ENCODE measurements around the gene KRTAP5-7.
"Not testable (repeated sequence)": the region's sequence is repeated elsewhere in the genome, so short reads cannot be mapped to it uniquely, and the experiment has no call there.

The KRTAP5-7 gene, protein sequence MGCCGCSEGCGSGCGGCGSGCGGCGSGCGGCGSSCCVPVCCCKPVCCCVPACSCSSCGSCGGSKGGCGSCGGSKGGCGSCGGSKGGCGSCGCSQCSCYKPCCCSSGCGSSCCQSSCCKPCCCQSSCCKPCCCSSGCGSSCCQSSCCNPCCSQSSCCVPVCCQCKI

DNA sequence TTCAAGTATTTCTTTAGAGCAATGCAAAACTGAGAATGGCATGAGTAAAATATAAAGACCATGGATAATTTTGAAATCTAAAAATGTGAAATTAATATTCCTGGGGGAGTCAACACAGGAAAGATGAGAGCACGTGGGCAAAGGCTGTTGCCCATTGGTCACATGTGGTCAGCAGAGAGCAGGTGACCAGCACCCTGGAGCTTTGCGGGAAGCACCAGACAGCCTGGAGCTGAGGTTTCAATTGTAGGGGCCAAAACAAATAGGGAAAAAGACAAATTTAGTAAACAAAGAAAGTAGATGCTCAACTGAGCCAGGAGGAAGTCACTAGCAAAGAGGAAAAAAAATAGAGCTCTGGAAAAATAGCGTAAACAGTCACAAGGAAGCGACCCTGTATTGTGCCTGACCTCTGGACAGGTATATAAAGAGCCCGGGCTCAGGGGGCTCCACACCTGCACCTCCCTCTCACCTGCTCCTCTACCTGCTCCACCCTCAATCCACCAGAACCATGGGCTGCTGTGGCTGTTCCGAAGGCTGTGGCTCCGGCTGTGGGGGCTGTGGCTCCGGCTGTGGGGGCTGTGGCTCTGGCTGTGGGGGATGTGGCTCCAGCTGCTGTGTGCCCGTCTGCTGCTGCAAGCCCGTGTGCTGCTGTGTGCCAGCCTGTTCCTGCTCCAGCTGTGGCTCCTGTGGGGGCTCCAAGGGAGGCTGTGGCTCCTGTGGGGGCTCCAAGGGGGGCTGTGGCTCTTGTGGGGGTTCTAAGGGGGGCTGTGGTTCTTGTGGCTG lies at the start of gene KRTAP5-7:
KRTAP5-7 (plus strand) TSS at position 472 of the 780 bp plus-strand sequence; CDS start at position 506, 34 bp downstream.
- in situ Hi-C loops (cut with MboI; ENCODE audit: low sequenced_read_pairs), result not testable (repeated sequence)

DNA sequence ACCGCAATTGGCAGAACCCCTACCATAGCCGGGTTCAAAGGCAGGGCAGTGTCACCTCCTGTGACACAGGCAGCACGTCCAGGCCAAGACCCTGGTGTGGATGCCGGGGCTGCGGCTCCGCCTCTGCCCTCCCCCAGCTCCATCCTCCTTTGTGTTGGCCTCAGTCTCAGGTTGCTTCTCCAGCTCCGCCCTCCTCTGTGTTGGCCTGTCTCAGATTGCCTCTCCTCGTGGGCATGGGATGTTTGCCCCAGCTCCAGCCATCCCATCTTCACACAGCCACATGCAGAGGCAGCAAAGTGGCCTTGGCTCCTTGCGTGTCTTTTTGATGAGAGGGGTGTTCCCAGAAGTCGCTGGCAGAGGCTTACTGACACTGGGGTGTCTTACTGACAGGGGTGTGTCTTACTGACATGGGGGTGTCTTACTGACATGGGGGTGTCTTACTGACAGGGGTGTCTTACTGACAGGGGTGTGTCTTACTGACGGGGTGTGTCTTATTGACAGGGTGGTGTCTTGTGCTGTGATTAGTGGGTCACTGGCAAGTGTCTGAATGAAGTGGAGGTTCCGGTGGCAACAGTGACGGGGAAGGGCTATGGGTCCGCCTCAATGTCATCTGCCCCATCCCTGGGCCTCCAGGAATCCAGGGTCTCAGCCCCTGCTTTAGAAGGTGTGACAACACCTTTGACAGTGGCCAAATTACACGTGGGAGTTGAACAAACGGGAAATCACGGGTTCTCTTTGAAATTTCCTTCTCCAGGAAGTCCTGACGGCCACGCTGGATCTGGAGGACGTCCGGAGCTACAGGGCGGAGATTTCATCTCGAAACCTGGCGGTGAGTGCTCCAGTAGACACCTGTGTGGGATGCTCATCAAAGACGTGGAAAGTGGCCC lies 49.2 kb upstream of the KRTAP5-7 start:
- in situ Hi-C loops (cut with MboI; ENCODE audit: low sequenced_read_pairs), result no loop called here

DNA sequence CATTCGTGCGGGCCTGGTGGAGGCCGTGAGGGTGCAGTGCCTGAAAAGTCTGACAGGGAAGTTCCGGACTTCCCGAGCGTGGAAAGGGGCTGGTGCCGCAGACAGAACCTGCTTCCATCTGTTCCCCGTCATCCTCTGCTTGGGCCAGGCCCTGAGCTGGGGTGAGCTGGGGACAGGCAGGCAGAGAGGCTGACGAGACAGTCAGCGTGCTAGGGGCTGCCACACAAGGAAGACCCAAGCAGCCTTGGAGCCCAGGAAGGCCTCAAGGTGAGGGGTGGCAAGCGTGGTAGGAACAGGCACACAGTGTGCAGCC lies 48.6 kb upstream of the KRTAP5-7 start:
- in situ Hi-C loops (cut with MboI; ENCODE audit: low sequenced_read_pairs), result no loop called here

DNA sequence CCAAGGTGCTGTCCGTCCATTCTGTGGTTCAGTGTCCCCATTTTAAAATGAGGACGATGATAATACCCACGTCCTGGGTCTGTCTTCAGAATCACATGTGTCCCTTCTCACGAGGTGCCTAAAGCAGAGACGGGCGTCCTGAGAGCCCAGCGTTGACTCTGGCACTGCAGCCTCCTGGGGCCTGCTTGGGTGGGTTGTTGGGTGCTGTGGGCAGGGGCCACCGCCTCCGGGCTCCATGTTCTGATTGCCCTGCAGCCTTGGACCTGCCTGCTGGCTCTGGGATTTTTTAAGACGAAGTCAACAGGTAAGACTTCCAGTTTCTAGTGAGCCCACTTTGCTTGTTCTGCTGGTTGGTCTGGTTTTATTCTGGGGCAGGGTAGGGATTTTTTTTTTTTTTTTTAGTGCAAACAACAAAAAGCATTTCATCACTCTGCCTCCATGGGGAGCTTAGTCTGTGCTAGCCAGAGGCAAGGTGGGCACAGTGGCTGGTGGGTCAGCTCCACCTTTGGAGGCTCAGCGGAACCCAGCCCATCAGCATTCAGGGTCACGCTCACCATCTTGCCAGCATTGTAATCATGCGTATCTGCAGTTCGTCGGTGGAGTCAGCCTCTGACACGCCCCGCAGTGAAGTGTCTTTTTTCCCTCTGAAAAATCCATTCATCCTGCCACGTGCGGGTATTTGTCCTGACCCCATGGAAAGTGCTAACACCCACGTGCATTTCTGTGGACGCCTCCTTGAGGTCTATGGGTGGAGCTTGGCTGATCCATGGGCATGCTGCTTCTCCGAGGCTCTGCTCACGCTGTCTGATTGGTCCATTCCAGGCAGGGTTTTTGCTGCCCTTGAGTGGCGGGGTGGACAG lies 45.7 kb upstream of the KRTAP5-7 start:
- in situ Hi-C loops (cut with MboI; ENCODE audit: low sequenced_read_pairs), result no loop called here

DNA sequence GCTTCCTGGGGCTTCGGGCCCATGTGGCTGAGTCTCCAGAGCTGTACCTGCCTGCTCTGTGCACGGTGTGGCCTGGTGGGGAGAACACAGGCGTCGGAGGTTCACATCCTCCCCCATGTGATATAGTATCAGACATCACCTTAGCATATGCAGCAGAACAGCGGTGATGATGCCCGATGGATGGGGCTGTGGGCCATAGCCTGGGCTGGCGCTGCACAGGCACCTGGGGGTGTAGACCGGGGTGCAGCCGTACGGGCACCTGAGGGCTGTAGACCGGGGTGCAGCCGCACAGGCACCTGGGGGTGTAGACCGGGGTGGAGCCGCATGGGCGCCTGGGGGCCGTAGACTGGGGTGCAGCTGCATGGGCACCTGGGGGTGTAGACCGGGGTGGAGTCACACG lies 44.9 kb upstream of the KRTAP5-7 start:
- in situ Hi-C loops (cut with MboI; ENCODE audit: low sequenced_read_pairs), result no loop called here

DNA sequence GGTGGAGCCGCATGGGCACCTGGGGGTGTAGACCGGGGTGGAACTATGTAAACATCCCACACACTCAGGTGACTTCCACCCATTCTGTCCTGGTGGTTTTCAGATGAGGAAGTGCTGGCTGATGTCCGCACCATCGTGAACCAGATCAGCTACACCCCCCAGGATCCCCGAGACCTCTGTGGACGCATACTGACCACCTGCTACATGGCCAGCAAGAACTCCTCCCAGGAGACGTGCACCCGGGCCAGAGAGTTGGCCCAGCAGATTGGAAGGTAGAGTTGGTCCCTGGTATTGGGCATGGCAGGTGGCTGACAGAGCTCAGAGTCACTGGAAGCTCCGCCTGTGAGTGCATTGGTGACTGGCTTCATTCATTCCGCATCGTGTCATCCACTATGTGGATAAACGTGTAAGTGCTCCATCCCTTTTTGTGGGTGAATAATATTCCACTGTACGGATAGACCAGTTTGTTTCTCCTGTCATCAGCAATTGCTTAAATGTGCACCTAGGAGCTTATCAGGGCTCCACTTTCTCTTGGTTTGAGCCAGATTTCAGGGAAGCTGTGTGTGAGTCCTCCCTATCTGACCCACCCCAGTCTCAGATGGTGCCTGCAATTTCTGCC lies 44.2 kb upstream of the KRTAP5-7 start:
- in situ Hi-C loops (cut with MboI; ENCODE audit: low sequenced_read_pairs), result no loop called here

DNA sequence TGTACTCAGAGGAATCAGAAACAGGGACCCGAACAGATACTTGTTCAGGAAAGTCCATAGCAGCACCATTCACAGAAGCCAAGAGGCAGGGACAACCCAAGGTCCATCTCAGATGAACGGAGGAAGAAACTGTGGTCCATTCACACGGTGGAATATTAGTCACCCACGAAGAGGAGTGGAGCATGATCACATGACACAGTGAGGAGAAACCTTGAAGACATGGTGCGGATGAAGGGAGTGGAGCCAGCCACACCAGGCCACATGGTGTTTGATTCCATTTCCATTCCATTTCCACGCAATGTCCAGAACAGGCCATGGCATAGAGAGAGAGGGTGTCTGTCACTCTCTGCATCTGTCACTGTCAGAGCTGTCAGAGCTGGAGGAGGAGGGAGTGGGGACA lies 43.4 kb upstream of the KRTAP5-7 start:
- in situ Hi-C loops (cut with MboI; ENCODE audit: low sequenced_read_pairs), result no loop called here

DNA sequence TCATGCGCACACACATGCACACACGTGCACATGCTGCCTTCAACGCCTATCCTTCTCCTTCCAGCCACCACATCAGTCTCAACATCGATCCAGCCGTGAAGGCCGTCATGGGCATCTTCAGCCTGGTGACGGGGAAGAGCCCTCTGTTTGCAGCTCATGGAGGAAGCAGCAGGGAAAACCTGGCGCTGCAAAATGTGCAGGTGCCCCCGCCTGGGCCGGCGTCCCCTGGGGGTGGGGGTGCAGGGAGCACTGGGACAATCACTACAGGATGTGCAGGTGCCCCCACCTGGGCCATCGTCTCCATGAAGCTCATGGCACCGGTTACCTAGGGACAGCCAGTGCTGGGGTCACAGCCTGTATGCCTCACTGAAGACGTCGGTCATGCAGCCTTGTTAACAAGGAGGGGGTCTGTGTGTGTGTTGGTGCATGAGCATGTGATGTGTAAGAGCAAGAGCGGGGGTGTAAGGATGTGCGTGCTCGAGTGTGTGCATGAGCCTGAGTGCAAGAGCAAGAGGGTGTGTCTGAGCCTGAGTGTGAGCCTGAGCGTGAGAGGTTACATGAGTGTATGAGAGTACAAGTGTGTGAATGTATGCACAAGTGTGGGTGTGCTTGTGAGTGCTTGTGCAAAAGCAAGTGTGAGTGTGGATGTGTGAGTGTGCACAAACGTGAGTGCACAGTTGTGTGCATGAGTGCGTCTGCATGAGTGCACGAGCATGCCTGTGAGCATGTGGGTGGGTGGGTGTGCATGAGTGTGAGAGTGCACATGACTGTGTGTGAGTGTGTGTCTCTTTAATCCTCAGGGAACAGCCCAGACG lies 42.6 kb upstream of the KRTAP5-7 start:
- in situ Hi-C loops (cut with MboI; ENCODE audit: low sequenced_read_pairs), result no loop called here

DNA sequence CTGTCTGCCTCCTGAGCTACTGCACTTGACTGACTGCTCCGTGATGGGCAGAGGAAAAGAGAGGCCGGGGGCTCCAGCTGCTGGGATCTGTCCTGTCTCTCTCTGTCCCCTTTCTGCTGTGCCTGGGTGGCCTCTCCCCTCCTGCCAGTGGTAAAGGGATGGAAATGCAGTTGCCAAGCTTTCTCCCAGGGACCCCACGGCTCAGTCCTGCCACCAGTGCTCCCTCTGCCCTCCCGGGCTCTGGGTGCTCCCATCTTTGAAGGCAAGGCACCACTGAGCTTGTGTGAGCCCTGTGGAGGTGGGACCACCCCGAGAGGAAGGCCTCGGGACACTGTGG lies 42.0 kb upstream of the KRTAP5-7 start:
- in situ Hi-C loops (cut with MboI; ENCODE audit: low sequenced_read_pairs), result no loop called here

DNA sequence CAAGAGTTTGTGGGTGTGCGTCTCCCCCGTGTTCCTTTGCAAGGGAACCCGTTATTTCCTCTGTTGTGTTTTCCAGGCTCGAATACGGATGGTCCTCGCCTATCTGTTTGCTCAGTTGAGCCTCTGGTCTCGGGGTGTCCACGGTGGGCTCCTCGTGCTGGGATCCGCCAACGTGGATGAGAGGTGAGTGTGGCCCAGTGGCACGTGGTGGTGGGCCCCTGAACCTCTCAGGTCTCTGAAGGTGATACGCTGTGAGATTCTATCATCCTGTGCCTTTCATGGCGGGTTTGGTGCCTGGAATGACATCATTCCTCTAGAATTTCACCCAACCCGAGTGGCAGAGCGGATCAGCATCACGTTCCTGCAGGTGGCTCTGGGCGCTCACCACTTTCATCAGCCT lies 41.6 kb upstream of the KRTAP5-7 start:
- in situ Hi-C loops (cut with MboI; ENCODE audit: low sequenced_read_pairs), result no loop called here

DNA sequence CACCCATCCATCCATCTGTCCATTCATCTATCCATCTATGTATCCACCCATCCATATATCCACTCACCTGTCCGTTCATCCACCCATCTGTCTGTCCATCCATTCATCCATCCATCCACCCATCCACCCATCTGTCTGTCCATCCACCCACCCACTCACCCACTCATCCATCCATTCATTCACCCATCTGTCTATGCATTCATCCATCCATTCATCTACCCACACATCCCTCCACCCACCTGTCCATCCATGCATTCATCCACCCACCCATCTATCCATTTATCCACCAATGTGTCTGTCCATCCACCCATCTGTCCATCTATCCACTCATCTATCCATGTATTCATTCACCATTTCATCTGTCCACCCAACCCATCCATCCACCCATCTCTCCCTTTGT lies 40.7 kb upstream of the KRTAP5-7 start:
- in situ Hi-C loops (cut with MboI; ENCODE audit: low sequenced_read_pairs), result no loop called here

DNA sequence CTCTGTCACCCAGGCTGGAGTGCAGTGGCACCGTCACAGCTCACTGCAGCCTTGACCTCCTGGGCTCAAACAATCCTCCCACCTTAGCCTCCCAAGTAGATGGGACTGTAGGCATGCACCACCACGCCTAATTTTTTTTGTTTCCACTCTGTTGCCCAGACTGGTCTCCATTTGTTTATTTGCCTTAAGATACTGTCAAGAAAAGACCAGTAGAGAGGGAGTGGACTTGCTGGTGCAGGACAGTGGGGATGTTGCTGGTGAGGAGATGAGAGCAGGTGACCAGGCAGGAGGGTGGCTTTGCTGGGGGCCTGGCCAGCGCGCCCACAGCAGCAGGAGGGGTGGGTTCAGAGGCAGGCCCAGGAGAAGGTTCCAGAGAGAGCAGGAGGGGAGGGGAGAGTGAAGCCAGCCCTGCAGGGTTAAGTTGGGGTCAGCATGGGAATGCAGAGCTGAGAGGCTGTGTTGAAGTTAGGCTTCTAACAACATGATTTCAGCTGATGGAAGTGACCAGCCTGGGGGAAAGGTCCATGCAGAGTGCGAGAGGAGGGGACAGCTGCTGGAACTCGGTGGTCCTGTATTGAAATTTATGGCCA lies 38.3 kb upstream of the KRTAP5-7 start:
- in situ Hi-C loops (cut with MboI; ENCODE audit: low sequenced_read_pairs), result no loop called here

DNA sequence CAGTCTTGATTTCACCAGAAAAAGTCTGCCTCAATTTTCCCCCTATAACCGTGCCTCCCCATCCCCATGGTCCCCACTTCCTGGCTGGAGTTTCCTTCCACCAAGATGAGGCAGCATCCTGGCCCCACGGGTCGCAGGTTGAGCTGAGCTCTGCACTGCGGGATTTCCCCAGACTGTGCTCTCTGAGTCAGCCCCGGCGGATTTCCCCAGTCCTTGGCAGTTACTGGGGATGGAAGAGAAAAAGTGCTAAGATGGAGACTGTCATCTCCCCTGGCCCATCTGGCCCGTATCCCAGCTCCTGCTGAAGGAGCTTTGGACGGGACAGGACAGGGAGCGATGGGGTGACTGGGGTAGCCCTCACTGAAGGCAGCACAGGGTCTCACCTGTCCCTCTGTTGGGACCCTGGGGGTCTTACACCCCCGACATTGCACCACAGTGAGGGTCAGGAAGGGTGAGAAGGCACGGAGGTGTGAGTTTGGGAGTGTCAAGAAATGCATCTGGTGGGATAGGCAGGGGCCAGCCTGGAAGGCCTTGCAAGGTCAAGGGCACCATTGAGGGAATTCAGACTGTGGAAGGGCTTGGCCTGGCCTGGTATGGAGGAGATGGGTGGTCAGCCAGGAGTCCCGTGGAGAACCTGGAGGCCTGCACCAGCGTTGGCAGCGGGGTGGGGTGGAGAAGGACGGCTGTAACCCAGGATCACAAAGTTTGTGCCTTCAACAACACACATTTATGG lies 37.6 kb upstream of the KRTAP5-7 start:
- in situ Hi-C loops (cut with MboI; ENCODE audit: low sequenced_read_pairs), result no loop called here

DNA sequence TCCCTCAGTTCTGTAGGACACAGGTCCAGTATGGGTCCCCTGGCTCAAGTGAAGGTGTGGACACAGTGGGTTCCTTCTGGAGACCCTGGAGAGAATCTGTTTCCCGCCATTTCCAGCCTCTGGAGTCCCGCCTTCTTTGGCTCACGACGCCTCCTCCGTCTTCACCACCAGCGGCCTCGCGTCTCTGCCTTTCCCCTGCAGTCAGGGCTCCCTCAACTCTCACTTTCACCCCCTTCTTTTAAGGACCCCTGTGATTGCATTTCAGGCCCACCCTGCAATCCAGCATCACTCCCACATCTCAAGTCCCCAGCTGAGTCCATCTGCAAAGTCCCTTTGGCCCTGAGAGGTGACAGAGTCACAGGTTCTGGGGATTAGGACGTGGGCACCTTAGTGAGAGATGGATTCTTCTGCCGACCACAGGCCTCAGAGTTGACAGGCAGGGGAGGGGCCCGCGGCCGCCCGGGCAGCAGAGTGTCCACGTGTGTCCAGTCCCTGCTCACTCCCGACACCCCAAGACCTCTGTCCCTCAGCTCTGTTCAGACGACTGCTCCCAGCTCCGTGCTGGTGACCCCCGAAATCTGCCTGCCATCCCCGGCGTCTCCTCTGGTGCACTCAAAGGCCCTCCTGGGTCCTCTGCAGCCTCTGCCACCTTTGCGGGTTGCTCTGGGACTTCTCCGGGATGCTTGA lies 36.9 kb upstream of the KRTAP5-7 start:
- in situ Hi-C loops (cut with MboI; ENCODE audit: low sequenced_read_pairs), result no loop called here

DNA sequence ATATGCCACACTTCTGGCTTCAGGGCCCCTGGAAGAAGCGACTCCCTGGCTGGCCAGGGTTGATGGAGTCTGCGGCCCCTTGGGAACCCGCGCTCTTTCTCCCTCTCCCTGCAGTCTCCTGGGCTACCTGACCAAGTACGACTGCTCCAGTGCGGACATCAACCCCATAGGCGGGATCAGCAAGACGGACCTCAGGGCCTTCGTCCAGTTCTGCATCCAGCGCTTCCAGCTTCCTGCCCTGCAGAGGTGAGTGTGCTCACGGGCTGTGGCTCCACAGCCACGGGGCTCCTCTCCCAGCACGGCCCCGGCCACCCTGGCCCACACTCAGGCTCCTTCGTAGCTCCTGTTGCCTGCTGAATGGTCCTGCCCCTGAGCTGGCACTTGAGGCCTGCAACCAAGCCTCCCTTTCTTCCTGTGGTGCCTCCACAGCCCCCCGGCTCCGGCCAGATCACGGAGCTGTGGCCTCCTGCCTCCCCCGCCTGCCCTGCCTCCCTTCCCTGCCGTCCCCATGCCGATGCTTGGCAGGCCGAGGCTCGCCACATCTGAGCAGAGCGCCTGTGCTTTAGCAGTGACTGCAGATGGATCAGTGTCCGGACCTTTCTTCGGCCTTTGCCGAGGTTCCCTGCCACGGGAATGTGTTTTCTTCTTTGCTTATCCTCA lies 36.2 kb upstream of the KRTAP5-7 start:
- in situ Hi-C loops (cut with MboI; ENCODE audit: low sequenced_read_pairs), result no loop called here

DNA sequence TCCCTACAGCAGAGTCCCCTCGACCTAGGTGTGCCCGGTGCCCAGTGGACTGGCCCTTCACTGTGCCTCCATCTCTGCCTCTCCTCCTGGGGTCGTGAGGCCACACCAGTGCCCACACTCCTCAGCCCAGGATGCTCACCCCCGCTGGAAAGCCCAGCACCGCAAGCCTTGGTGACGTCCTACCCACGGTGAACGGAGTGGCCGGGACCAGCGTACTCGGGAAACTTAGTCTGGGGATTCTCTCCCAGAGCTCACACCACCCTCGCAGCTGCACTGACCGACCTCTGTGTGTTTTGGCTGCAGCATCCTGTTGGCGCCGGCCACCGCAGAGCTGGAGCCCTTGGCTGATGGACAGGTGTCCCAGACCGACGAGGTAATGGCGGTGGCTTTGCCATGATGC lies 35.5 kb upstream of the KRTAP5-7 start:
- in situ Hi-C loops (cut with MboI; ENCODE audit: low sequenced_read_pairs), result no loop called here

DNA sequence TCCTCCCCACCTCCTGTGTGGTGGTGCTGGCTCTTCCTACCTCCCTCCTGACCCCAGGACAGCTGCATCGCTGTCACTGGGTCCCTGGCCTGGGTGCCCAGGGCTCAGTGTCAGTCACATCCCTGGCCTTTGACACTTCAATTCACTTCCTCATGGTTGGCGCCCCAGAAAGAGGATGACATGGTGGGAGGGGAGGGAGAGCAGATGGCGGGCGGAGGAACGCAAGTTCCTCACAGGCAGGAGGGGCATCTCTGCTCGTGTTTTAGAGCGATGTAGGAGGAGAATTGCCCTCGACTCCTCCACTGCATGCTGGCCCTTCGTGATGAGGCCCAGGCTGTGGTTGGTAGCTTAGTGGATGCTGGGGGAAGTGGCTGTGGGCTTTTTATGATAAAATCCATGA lies 35.1 kb upstream of the KRTAP5-7 start:
- in situ Hi-C loops (cut with MboI; ENCODE audit: low sequenced_read_pairs), result no loop called here
